A673 (cell line): ENCODE results near the gene KANK4.

Experiments
- CTCF ChIP-seq: fragments of 300-800, 200-600 bp; sonication (generic); conservative IDR thresholded peaks from 2 replicates; pipeline ENCODE4 v1.5.1; 2017; ENCODE audit warnings: low read depth, mild to moderate bottlenecking, antibody characterized with exemption, low read length, moderate library complexity, mixed read lengths
- EZH2 ChIP-seq: fragments of 200-600 bp; sonication (generic); IDR thresholded peaks from 2 replicates; pipeline ENCODE4 v1.6.1; 2017; ENCODE audit warnings: borderline replicate concordance, low read depth, mild to moderate bottlenecking, mixed read lengths, antibody characterized with exemption, low read length; ENCODE audit not compliant: poor library complexity, severe bottlenecking

- TF ChIP-seq CTCF (no peak), EZH2 (no peak)
Measured at GRCh38 chr1:62288224-62288623, 31.0 kb downstream of the KANK4 start.
